Subcutaneous adipose tissue (tissue), 4 donors: Measurements from ENCODE around the gene AP5S1. TPM values are rescaled to one million over a fixed set of nuclear protein-coding genes. Genes with fewer than 3 reads are reported as not detected.

Experiments
- total RNA-seq, 4 donors: library from RNA; depleted of rRNA; stranded (reverse); fragments of >200 nt; gene quantifications; one replicate each; pipeline ENCODE4 v1.1.0, GENCODE V29; 2016
- TF ChIP-seq, protein P1 (sequence below): fragments of 450-650 bp; IDR thresholded peaks from one replicate; pipeline ENCODE4 v1.5.1; 2016; ENCODE audit warnings: low read depth, mild to moderate bottlenecking, control low read depth, antibody characterized with exemption, moderate library complexity

AP5S1 gene
- total RNA-seq, 4 donors from 2014 or later = 8.0 to 15.1 (median 10.6) TPM

DNA sequence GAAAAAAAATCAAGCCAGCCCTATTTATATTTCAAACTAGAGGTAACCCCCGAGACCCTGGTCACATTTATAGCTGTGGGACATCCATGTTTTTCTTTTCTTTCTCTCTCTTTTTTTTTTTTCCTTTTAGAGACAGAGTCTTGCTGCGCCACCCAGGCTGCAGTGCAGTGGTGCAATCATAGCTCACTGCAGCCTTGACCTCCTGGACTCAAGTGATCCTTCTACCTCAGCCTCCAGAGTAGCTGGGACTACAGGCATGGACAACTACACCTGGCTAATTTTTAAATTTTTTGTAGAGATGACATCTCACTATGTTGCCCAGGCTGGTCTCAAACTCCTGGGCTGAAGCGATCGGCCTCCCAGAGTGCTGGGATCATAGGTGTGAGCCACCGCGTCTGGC lies 38.3 kb downstream of the AP5S1 start:
- TF ChIP-seq, protein P1, sequence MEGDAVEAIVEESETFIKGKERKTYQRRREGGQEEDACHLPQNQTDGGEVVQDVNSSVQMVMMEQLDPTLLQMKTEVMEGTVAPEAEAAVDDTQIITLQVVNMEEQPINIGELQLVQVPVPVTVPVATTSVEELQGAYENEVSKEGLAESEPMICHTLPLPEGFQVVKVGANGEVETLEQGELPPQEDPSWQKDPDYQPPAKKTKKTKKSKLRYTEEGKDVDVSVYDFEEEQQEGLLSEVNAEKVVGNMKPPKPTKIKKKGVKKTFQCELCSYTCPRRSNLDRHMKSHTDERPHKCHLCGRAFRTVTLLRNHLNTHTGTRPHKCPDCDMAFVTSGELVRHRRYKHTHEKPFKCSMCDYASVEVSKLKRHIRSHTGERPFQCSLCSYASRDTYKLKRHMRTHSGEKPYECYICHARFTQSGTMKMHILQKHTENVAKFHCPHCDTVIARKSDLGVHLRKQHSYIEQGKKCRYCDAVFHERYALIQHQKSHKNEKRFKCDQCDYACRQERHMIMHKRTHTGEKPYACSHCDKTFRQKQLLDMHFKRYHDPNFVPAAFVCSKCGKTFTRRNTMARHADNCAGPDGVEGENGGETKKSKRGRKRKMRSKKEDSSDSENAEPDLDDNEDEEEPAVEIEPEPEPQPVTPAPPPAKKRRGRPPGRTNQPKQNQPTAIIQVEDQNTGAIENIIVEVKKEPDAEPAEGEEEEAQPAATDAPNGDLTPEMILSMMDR = no peak

DNA sequence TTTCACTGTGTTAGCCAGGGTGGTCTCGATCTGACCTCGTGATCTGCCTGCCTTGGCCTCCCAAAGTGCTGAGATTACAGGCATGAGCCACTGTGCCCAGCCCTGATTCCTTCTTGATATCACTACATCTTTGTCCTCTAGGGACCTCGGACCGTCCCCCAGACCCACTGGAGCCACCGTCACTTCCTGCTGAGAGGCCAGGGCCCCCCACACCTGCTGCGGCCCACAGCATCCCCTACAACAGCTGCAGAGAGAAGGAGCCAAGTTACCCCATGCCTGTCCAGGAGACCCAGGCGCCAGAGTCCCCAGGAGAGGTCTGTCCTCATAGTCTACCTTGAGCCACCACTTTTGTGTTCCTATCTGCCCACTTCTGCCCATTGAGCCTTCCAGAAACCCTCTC lies 40.8 kb downstream of the AP5S1 start:
- TF ChIP-seq, protein P1 = no peak

DNA sequence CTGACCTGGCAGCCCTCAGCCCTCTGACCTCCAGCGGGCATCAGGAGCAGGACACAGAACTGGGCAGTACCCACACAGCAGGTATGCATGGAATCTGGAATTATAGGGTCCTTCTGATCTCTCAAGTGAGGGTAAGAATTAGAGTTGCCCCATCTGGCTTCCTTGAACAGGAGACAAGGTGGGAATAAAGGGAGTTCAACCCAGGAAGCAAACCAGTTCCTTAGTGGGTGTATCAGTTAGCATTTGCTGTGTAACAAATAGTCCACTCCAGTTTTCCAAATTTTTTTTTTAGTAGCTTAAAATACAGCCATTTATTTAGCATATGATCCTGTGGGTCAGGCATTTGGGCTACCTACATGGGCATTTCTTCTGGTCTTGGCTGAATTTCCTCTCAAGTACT lies 42.0 kb downstream of the AP5S1 start:
- TF ChIP-seq, protein P1 = no peak

DNA sequence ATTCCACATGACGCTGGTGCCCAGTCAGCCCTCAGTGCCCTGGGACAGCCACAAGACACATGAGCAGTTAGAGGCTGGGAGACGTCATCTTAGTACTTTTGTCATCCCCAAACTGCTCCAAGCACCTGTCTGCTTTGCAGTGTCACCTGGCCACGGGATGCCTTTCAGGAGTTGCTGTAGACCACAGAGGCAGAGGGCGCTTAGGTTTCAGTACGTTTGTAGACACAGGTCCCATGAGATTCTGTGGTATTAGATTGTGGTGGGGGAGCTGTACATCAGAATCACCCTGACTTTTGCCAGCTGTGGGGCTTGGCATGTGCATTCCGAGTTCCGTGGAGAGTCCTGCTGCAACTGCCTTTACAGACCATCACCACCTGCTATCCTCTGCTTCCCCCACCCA lies 43.0 kb downstream of the AP5S1 start:
- TF ChIP-seq, protein P1 = no peak

DNA sequence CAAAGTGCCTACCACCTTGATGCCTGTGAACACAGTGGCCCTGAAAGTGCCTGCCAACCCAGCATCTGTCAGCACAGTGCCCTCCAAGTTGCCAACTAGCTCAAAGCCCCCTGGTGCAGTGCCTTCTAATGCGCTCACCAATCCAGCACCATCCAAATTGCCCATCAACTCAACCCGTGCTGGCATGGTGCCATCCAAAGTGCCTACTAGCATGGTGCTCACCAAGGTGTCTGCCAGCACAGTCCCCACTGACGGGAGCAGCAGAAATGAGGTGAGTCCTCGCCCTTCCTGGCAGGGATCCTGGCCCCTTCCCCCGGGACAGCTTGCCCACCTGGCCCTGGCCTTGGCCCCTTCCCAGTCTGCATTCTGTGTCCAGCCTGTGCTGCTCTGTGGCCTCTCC lies 44.2 kb downstream of the AP5S1 start:
- TF ChIP-seq, protein P1 = no peak

DNA sequence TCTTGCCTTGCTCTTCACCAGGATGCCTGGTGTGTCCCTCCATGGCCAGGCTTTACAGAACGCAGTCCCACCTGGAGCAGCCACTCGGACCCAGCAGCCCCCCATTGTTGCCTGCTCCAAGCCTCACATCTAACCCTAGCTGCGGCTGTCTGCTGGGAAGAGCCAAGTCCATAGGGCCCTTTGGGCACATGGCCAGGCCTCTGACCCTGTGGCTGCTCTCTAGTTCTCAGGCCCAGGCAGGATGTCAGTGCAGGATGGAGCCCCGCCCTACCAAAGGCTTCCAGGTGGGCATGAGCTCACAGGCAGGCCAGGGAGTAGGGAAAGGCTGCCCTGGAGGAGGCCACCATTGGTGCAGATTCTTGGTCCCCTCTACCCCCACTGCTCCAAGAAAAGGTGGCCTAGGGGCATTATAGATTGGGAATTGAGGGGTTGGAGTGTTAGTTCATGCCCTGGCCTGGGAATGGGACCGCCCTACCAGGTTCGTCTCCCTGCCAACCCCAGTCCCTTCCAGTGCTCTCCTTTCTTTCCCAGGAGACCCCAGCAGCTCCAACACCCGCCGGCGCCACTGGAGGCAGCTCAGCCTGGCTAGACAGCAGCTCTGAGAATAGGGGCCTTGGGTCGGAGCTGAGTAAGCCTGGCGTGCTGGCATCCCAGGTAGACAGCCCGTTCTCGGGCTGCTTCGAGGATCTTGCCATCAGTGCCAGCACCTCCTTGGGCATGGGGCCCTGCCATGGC lies 45.0 kb downstream of the AP5S1 start:
- TF ChIP-seq, protein P1 = no peak

DNA sequence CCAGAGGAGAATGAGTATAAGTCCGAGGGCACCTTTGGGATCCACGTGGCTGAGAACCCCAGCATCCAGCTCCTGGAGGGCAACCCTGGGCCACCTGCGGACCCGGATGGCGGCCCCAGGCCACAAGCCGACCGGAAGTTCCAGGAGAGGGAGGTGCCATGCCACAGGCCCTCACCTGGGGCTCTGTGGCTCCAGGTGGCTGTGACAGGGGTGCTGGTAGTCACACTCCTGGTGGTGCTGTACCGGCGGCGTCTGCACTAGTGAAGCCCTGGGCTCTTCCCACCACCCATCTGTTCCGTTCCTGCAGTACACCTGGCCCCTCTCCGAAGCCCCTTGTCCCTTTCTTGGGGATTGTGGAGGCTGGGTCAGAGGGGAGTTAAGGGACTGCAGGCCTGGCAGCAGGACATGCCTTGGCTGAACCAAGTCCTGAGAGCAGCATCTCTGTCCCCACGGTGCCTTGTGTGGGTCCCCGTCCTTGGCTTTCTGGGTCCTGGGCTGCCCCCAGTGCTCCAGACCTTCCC lies 45.6 kb downstream of the AP5S1 start:
- TF ChIP-seq, protein P1 = no peak
